ENCODE results near the gene C14orf93.

Gene C14orf93

GRCh38 chr14:22985894-22986507, 23.9 kb downstream of the C14orf93 start:
- 100% methylated on average over 1 of the region's 2 CpGs for WGBS (ENCODE audit: insufficient coverage)
- Histone ChIP-seq H3K4me1 (ENCODE audit: control extremely low read depth in 1 of 4, control insufficient read depth in 4 of 4, insufficient read depth in 4 of 4, low read length in 3 of 4) (peaks cover 4 to 24% (median 16%) of the 10 kb centered on the region in 4 experiments), H3K27me3 (replicated peaks in 2 of 5; ENCODE audit: control insufficient read depth in 4 of 5, insufficient read depth in 5 of 5, low read length in 4 of 5) (peaks cover 0 to 13% (median 2%) of the 10 kb centered on the region in 5 experiments), H3K27ac (ENCODE audit: insufficient read depth in 1 of 2, low read depth in 1 of 2, low read length in 2 of 2, poor library complexity in 1 of 2, severe bottlenecking in 2 of 2) (no peak overlapping the region), H3K36me3 (ENCODE audit: control insufficient read depth in 4 of 4, insufficient read depth in 4 of 4, low read length in 3 of 4) (peaks cover 3 to 22% (median 15%) of the 10 kb centered on the region in 4 experiments), H3K9me3 (ENCODE audit: control extremely low read depth in 1 of 5, control insufficient read depth in 4 of 5, insufficient read depth in 2 of 5, low read depth in 1 of 5, low read length in 4 of 5) (no peaks in the 10 kb centered on the region), H3K4me3 (ENCODE audit: control insufficient read depth in 1 of 7, extremely low read depth in 1 of 7, insufficient read depth in 4 of 7, low read depth in 2 of 7, low read length in 6 of 7) (no peak overlapping the region)
- CTCF ChIA-PET: interaction anchor here (0.5 to 34.1 kb wide), 27 partner anchors 9 to 421 kb away, joined by 3 to 933 read pairs (median 4); partner anchors contain the start of genes CDH24, HAUS4, PRMT5 and PSMB11
- POLR2A ChIA-PET: interaction anchor here (1.5 to 2.0 kb wide), 2 partner anchors 70 to 72 kb away, joined by 4 to 5 read pairs; no protein-coding TSS in a partner anchor
- no peak for DNase-seq

GRCh38 chr14:22984959-22985658, 24.8 kb downstream of the C14orf93 start:
- Histone ChIP-seq H3K9me3 (ENCODE audit: control extremely low read depth in 1 of 5, control insufficient read depth in 4 of 5, insufficient read depth in 2 of 5, low read depth in 1 of 5, low read length in 4 of 5) (no peaks in the 10 kb centered on the region), H3K4me3 (ENCODE audit: control insufficient read depth in 1 of 7, extremely low read depth in 1 of 7, insufficient read depth in 4 of 7, low read depth in 2 of 7, low read length in 6 of 7) (no peak overlapping the region), H3K27ac (ENCODE audit: insufficient read depth in 1 of 2, low read depth in 1 of 2, low read length in 2 of 2, poor library complexity in 1 of 2, severe bottlenecking in 2 of 2) (no peak overlapping the region), H3K27me3 (replicated peaks in 2 of 5; ENCODE audit: control insufficient read depth in 4 of 5, insufficient read depth in 5 of 5, low read length in 4 of 5) (peaks cover 0 to 19% (median 8%) of the 10 kb centered on the region in 5 experiments), H3K36me3 (ENCODE audit: control insufficient read depth in 4 of 4, insufficient read depth in 4 of 4, low read length in 3 of 4) (peaks cover 3 to 22% (median 14%) of the 10 kb centered on the region in 4 experiments), H3K4me1 (ENCODE audit: control extremely low read depth in 1 of 4, control insufficient read depth in 4 of 4, insufficient read depth in 4 of 4, low read length in 3 of 4) (peaks cover 4 to 31% (median 19%) of the 10 kb centered on the region in 4 experiments)
- no peak for DNase-seq
- ChIA-PET CTCF (interaction anchor here (1.1 to 34.1 kb wide), 13 partner anchors 10 to 457 kb away, joined by 3 to 933 read pairs (median 9); partner anchors contain the start of genes CDH24, HAUS4, PRMT5 and PSMB11), POLR2A (interaction anchor here (1.5 to 2.0 kb wide), 2 partner anchors 71 to 73 kb away, joined by 4 to 5 read pairs; no protein-coding TSS in a partner anchor)
- WGBS (ENCODE audit: insufficient coverage): 95% methylated on average over 4 of the region's 6 CpGs

DNA sequence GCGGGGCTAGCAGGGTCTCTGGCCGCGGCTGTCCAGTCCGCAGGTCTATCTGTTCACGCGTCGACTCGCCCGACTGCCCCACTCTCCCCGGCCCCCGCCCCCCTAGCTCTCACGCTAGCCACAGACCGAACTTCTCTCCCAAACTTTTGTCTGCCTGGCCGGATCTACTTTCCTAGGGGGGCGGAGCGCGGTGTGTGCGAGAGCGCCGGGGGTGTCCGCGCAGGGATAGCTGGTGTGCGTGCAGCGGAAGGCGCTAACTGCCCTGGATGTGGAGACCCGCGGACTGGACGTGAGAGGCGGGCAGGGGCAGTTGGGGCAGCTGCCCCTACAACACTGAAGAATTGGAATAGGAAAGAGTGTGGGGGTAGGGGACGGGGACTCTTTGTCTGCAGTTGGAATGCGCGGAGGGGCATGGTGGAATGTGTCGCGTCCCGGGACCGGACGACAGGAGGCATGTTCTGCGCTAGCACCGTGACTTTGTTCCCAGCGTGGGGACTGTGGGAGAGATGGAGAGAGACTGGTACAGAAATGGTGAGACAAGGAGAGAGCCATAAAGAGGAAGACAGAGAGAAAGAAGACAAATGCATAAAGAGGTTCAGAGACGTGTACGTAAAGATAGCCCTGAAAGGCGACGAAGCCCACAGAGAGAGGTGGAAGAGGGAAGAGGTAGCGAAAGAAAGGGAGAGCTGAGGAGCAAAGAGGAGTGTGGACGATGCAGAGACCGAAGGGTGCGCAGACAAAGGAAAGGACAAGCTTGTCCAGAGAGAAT, 27.3 kb downstream of the C14orf93 start, which contains the start of gene AJUBA:
Gene AJUBA (minus strand): TSS at position 75 of the 769 bp plus-strand sequence. CDS start 285 bp downstream, outside the sequence.
- Histone ChIP-seq H3K4me1 (ENCODE audit: control extremely low read depth in 1 of 4, control insufficient read depth in 4 of 4, insufficient read depth in 4 of 4, low read length in 3 of 4) (peaks cover 4 to 35% (median 19%) of the 10 kb centered on the region in 4 experiments), H3K4me3 (ENCODE audit: control insufficient read depth in 1 of 7, extremely low read depth in 1 of 7, insufficient read depth in 4 of 7, low read depth in 2 of 7, low read length in 6 of 7) (peak within 1 kb of the TSS; percentile 76 to 89 (median 80)), H3K9me3 (ENCODE audit: control extremely low read depth in 1 of 5, control insufficient read depth in 4 of 5, insufficient read depth in 2 of 5, low read depth in 1 of 5, low read length in 4 of 5) (no peaks in the 10 kb centered on the region), H3K27me3 (replicated peaks in 2 of 5; ENCODE audit: control insufficient read depth in 4 of 5, insufficient read depth in 5 of 5, low read length in 4 of 5) (peaks cover 0 to 33% (median 15%) of the 10 kb centered on the region in 5 experiments), H3K36me3 (ENCODE audit: control insufficient read depth in 4 of 4, insufficient read depth in 4 of 4, low read length in 3 of 4) (peaks cover 3 to 6% (median 3%) of the 10 kb centered on the region in 4 experiments), H3K27ac (ENCODE audit: insufficient read depth in 1 of 2, low read depth in 1 of 2, low read length in 2 of 2, poor library complexity in 1 of 2, severe bottlenecking in 2 of 2) (peak within 1 kb of the TSS in 1 of 2 experiments; percentile 43)
- DNase-seq: peak; percentile 82 to 89 (median 87)
- under 1% methylated on average over 48 of the region's 48 CpGs for WGBS (ENCODE audit: insufficient coverage)
- CTCF ChIA-PET: interaction anchor here (0.8 to 34.1 kb wide), 17 partner anchors 10 to 593 kb away, joined by 3 to 933 read pairs (median 5); partner anchors contain the start of genes CDH24, PRMT5, PSMB11 and REM2
- POLR2A ChIA-PET: interaction anchor here (0.6 to 1.5 kb wide), 3 partner anchors 18 to 75 kb away, joined by 3 to 4 read pairs (median 4); no protein-coding TSS in a partner anchor

DNA sequence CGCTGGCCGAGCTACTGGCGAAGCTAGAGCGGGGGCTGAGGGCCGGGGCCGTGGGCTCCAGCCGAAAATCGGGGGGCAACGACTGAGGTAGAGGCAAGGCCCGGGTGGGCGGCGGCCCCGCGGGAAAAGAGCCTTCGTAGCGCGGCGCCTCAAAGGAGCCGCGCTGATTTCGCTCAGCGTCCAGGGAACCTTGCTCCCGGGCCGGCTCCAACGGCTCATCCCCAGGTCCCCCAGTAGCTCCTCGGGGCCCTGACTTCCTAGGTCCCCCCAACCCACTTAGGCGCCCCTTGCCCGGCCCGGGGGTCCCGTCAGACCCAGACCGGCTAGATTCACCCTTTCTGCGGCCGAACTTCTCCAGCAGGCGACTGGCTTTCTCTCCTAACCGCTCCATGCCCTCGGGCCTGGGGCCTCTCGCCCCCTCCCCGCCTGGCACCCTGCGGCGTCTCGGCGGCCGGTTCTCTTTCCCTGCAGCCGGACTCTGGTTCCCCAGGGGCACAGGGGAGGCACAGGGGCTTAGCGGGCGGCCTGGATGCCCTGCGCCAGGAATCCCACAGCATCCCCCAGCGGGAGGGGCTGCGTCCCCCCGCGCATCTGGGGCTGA, 28.0 kb downstream of the C14orf93 start:
- H3K4me1 ChIP-seq (ENCODE audit: control extremely low read depth in 1 of 4, control insufficient read depth in 4 of 4, insufficient read depth in 4 of 4, low read length in 3 of 4): peaks cover 4 to 36% (median 19%) of the 10 kb centered on the region in 4 experiments
- H3K4me3 ChIP-seq (ENCODE audit: control insufficient read depth in 1 of 7, extremely low read depth in 1 of 7, insufficient read depth in 4 of 7, low read depth in 2 of 7, low read length in 6 of 7): peak overlapping the region; percentile 76 to 89 (median 80)
- CTCF ChIA-PET: interaction anchor here (1.2 to 34.1 kb wide), 15 partner anchors 10 to 592 kb away, joined by 3 to 933 read pairs (median 5); partner anchors contain the start of genes CDH24, PRMT5, PSMB11 and REM2
- POLR2A ChIA-PET: interaction anchor here (1.5 kb wide), 1 partner anchor 76 kb away, joined by 4 read pairs; no protein-coding TSS in a partner anchor
- H3K36me3 ChIP-seq (ENCODE audit: control insufficient read depth in 4 of 4, insufficient read depth in 4 of 4, low read length in 3 of 4): no peaks in the 10 kb centered on the region
- H3K27ac ChIP-seq (ENCODE audit: insufficient read depth in 1 of 2, low read depth in 1 of 2, low read length in 2 of 2, poor library complexity in 1 of 2, severe bottlenecking in 2 of 2): no peak overlapping the region
- H3K9me3 ChIP-seq (ENCODE audit: control extremely low read depth in 1 of 5, control insufficient read depth in 4 of 5, insufficient read depth in 2 of 5, low read depth in 1 of 5, low read length in 4 of 5): no peaks in the 10 kb centered on the region
- peak in 1 of 3 donors; percentile 9 for DNase-seq
- peaks cover 0 to 33% (median 15%) of the 10 kb centered on the region in 5 experiments for H3K27me3 ChIP-seq (replicated peaks in 2 of 5; ENCODE audit: control insufficient read depth in 4 of 5, insufficient read depth in 5 of 5, low read length in 4 of 5)
- WGBS (ENCODE audit: insufficient coverage): under 1% methylated on average over 46 of the region's 51 CpGs

GRCh38 chr14:22981090-22981875, 28.7 kb downstream of the C14orf93 start:
- Histone ChIP-seq H3K27me3 (replicated peaks in 2 of 5; ENCODE audit: control insufficient read depth in 4 of 5, insufficient read depth in 5 of 5, low read length in 4 of 5) (peaks cover 0 to 33% (median 15%) of the 10 kb centered on the region in 5 experiments), H3K4me1 (ENCODE audit: control extremely low read depth in 1 of 4, control insufficient read depth in 4 of 4, insufficient read depth in 4 of 4, low read length in 3 of 4) (peaks cover 4 to 40% (median 19%) of the 10 kb centered on the region in 4 experiments), H3K4me3 (ENCODE audit: control insufficient read depth in 1 of 7, extremely low read depth in 1 of 7, insufficient read depth in 4 of 7, low read depth in 2 of 7, low read length in 6 of 7) (peak overlapping the region in 5 of 7 experiments; percentile 11 to 89 (median 58)), H3K9me3 (ENCODE audit: control extremely low read depth in 1 of 5, control insufficient read depth in 4 of 5, insufficient read depth in 2 of 5, low read depth in 1 of 5, low read length in 4 of 5) (no peaks in the 10 kb centered on the region), H3K27ac (ENCODE audit: insufficient read depth in 1 of 2, low read depth in 1 of 2, low read length in 2 of 2, poor library complexity in 1 of 2, severe bottlenecking in 2 of 2) (no peak overlapping the region), H3K36me3 (ENCODE audit: control insufficient read depth in 4 of 4, insufficient read depth in 4 of 4, low read length in 3 of 4) (no peaks in the 10 kb centered on the region)
- 7% methylated on average over 76 of the region's 76 CpGs for WGBS (ENCODE audit: insufficient coverage)
- POLR2A ChIA-PET: no interaction called here
- CTCF ChIA-PET: interaction anchor here (1.2 to 34.1 kb wide), 11 partner anchors 9 to 421 kb away, joined by 3 to 933 read pairs (median 6); partner anchors contain the start of genes CDH24, PRMT5 and PSMB11
- DNase-seq: peak in 1 of 3 donors; percentile 10

Data from common myeloid progenitor, CD34-positive (primary cell).